GM19452 (cell line): ENCODE results near the gene CD69.
A peak's percentile ranks its signal among the peaks of the same experiment; 100 is the strongest.

Source experiments
- ATAC-seq: cut with Tn5 transposase; IDR thresholded peaks from one replicate; pipeline ENCODE4 v1.9.1; 2021; ENCODE audit not compliant: unreplicated experiment

CD69 gene

GRCh38 chr12:9760699-9761418, at the start of gene CD69:
TSS of gene CD69 (minus strand) at chr12:9760901. CDS start at chr12:9760820, 81 bp downstream.
- peak; percentile 34 for ATAC-seq

- ATAC-seq = no peak
Measured at GRCh38 chr12:9809866-9810265, 49.2 kb upstream of the CD69 start.

DNA sequence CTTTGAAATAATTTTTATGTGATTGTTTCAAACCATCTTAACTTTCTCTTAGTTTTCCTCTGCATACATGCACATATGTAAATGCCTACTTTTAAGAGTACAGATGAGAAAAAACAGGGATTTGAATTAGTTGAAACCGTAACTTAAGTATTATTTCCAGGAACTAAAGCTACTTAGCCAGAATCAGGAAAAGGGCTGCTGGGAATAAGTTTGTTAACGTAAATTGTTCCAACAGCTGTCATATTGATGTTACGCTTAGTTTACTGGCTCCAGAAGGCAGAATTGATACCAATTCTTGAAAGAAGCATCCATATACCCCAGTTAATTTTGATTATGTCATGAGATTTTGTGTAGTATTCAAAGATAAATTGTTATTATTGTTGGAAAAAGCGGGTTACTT, 48.6 kb upstream of the CD69 start:
- no peak for ATAC-seq

GRCh38 chr12:9808504-9808903, 47.8 kb upstream of the CD69 start:
- no peak for ATAC-seq

GRCh38 chr12:9806714-9807113, 46.0 kb upstream of the CD69 start:
- ATAC-seq = no peak

DNA sequence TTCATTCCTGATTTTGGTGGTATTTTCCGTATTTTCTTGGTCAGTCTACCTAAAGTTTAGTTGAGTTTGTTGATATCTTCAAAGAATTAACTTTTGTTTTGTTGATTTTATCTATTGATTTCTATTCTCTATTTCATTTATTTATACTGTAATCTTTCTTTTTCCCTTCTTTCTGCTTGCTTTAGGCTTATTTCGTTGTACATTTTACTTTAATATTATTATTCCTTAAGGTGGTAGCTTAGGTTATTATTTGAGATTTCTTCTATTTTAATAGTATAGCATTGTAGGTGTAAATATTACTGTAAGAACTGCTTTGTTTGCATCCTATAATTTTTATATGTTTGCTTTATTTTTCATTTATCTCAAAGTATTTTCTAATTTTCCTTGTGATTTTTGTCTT, 45.2 kb upstream of the CD69 start:
- no peak for ATAC-seq

DNA sequence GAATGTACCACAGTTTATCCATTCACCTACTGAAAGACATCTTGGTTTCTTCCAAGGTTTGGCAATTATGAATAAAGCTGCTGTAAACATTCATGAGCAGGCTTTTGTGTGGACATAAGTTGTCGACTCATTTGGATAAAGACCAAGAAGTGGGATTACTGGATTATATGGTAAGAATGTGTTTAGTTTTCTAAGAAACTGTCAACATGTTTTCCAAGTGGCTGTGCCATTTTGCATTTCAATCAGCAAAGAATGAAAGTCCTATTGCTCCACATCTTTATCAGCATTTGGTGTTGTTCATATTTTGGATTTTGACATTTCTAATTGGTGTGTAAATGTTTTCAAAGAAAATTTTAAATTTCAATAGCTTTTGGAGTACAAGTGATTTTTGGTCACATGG, 39.3 kb upstream of the CD69 start:
- no peak for ATAC-seq

DNA sequence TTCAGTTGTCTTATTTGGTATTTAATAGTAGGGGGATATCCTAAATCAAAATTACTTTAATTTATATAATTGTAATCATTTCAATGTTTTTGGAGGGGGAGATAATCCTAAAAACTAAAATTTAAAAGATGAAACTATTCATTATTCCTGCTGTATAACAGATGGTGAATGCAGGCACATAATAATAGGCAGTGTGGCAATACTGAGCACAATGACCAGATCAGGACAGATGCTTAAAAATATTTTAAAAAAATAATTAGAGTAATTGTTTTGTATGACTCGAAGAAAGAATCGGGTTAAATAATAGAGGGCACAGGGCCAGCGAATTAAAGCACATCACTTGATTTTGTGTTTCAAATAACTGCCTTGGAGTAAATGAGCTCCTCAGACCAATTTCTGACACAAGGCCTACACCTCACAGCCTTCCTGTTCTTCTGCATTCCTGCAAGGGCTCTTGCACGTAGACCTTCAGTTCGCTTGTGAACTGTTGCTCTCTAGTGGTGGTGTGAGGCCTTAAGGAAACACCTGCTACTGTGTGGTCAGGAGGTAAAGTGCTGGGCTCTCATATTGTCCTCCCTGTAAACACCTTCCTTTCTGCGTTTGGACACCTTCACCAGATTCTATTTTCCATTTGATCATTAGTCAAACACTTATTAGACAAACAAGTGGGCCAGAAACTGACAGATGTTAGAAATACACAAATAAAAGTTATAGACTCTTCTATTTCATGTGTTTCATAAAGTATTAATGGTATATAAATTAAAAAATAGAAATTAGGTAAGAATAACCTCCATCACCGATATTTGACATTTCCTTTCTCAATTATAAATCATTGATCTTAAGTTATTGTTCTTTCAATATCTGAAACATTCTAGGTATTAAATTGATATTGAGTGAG, 37.3 kb upstream of the CD69 start:
- peak; percentile 94 for ATAC-seq

GRCh38 chr12:9796971-9797370, 36.3 kb upstream of the CD69 start:
- no peak for ATAC-seq

DNA sequence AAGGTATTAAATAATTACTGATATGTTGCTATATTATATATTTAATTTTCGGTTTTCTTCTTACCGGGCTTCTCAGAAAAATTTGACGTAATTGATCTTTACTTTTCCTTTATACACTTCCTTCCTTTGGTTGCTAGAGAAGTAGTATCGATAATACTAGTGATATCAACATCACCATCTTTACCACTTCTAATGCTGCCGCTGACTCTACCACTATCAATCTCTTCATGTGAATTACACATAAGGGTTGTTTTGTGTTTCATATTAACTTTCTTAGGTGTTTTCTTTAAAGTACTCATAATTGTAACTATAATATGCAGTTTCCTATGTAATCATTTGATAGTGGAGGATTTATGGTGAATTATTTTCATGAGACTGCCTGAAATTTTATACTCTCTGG, 35.6 kb upstream of the CD69 start:
- ATAC-seq = no peak

- no peak for ATAC-seq
Measured at GRCh38 chr12:9795945-9796344, 35.2 kb upstream of the CD69 start.

- no peak for ATAC-seq
Measured at GRCh38 chr12:9794484-9795093, 33.9 kb upstream of the CD69 start.

DNA sequence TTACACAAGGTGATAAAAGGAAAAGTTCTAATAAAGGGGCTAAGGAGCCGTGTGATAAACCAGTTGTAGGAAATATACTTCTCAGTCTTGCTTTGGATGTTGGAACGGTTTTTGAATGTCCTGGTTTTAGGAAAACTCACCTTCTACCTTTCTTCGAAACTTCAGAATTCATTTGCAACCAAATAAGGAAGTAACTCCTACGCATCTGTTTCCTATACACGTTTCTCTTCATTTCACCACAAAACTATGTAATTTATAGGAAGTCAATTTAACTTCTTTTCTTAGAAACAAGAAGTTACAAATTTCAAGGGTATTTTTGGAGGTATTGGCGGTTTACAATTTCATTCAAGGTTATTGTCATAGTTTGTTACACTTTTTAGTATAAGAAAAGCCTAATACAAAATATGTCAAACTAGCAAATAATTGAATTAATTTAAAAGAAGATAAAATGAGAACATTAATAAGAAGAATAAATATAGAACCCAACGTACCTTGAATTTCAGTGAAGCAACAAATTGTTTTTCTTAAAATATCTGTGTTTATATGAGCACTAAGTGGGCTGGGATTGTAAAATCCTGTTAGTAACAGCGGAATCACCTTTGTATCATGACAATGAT, 33.2 kb upstream of the CD69 start:
- no peak for ATAC-seq

DNA sequence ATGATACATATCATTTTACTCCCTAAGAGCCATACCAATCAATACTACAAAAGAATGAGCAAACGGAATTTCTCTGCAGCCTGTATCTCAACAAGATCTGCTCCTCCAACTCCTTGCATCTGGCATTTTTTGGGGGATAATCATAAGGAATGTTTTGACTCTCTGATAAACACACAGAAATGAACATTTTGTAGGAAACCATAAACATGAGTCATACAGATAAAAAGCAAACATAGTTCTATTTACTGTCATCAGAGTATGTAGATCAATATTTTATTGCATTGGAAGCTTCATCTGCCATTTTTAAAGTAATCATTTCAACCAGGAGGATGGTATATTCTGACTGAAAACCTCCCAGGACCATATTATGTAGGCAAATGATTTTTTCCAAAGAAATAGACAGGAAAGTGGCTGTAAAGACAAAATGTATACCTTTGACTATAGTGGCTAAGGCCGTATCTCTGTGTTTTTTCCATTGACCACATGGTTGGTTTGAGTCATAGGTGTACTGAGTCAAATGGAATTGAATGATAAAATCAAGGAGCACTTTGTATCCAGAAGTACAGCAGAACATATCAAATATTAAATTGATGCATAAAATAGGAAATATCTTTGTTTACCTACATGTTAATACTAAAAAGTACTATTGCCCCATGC, 32.4 kb upstream of the CD69 start:
- no peak for ATAC-seq

GRCh38 chr12:9792185-9792900, 31.6 kb upstream of the CD69 start:
- no peak for ATAC-seq

DNA sequence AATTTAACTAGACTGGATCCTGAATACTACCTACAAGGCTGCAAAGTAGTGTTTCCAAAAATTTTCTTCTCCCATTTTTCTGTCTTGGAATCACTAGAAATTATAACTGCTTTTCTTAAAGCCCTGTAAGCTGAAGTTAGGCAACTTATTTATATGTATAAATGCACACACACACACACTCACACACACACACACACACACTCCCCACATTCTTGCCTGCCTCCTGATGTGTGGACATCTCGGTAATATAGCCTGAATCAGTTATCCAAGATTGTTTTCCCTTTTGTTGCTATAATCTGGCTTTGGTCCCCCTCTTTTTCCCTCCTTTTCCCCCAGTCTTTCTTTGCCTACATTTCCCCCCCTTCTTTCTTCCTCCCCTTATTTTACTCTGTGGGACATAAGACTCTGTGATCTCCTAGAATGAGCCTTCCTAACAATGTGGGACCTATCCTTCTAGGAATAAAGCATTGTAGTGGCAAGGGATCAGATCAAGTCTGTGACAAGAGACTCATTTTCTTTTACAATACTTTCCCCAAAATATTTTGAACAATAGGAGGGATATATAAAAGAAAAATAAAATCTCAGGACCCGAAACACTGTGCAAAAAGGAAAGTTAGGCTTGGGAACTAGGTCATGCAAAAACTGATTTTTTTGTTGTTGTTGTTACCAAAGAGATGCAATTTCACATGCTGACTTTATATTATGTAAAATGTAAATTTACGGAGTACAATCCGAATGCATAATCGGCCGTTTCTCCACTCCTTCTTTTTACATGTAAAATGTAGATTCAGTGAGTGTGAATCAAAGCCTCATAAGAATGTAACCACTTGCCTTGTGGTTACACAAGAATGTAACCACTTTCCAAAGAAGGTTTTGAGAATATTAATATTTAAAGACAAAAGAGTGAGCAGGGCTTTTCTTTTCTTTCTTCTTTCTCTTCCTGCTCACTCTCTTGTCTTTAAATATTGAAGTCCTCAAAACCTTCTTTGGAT, 26.3 kb upstream of the CD69 start:
- no peak for ATAC-seq

- no peak for ATAC-seq
Measured at GRCh38 chr12:9784816-9785215, 24.1 kb upstream of the CD69 start.

DNA sequence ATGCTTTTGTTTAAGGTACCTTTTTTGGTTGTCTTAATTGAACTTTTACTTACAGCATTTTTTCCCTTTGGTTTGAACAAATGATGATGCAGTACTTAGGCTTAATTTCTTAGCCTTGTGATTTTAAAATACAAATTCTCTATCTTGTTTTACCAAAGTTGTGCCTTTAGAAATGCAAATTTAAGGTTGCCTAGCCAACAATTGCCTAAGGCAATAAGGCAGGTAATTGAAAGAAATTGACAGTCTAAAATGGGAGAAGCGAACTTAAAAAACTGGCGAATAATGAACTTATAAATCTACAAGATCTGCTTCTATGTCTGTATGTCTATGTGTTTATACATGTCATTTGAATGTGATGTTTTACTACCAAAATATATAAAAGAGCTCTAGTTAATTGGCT, 23.6 kb upstream of the CD69 start:
- no peak for ATAC-seq
